Ascending aorta (tissue), 2 donors: ENCODE data around the gene CAP2. TPM values are rescaled to one million over a fixed set of nuclear protein-coding genes. Genes with fewer than 3 reads are reported as not detected.

Experiments used
- DNase-seq, 2 donors: peaks; one replicate each; pipeline ENCODE4 v3.0.0-alpha.2; 2019; ENCODE audit warnings: low spot score in 2 of 2
- H3K27ac ChIP-seq, 2 donors: fragments of 200-600 bp; sonication (generic); one replicate each; pipeline ENCODE4 v1.5.1; 2016 to 2017; ENCODE audit warnings: mild to moderate bottlenecking in 1 of 2
- H3K27me3 ChIP-seq: fragments of 200-600 bp; sonication (generic); one replicate; pipeline ENCODE4 v1.5.1; 2017
- H3K36me3 ChIP-seq, 2 donors: fragments of 200-600 bp; sonication (generic); one replicate each; pipeline ENCODE4 v1.5.1; 2016
- H3K4me1 ChIP-seq, 2 donors: fragments of 200-600 bp; sonication (generic); one replicate each; pipeline ENCODE4 v1.5.1; 2016 to 2017; ENCODE audit warnings: mild to moderate bottlenecking in 1 of 2
- H3K4me3 ChIP-seq, 2 donors: fragments of 200-600 bp; sonication (generic); one replicate each; pipeline ENCODE4 v1.5.1; 2016 to 2017; ENCODE audit warnings: mild to moderate bottlenecking in 1 of 2
- H3K9me3 ChIP-seq, 2 donors: fragments of 200-600 bp; sonication (generic); one replicate each; pipeline ENCODE4 v1.5.1; 2016
- CTCF ChIP-seq, 3 experiments: fragments of 200-600 bp in 2 of 3; fragments of 450-650 bp in 1 of 3; sonication (generic) in 2 of 3; IDR thresholded peaks; one replicate each; pipeline ENCODE4 v1.5.1; 2016 to 2019; ENCODE audit warnings: antibody characterized with exemption in 3 of 3, mild to moderate bottlenecking in 1 of 3, moderate library complexity in 1 of 3
- intact Hi-C: fragments of 100-400 bp; cut with DNase I; formaldehyde crosslinking; loops from one replicate; pipeline ENCODE4 v1.15.1; 2023
- total RNA-seq: library from RNA; depleted of rRNA; stranded (reverse); fragments of >200 nt; gene quantifications from one replicate; pipeline ENCODE4 v1.1.0, GENCODE V29; 2016

Gene CAP2
- total RNA-seq, 1 donor from 2014 or later, result 7.1 TPM

- Histone ChIP-seq H3K4me3 (no peak overlapping the region), H3K4me1 (no peaks in the 10 kb centered on the region), H3K27ac (no peak overlapping the region), H3K27me3 (no peaks in the 10 kb centered on the region), H3K9me3 (no peaks in the 10 kb centered on the region), H3K36me3 (peaks cover 0 to 3% of the 10 kb centered on the region in 2 donors)
- TF ChIP-seq CTCF (IDR thresholded peaks at IDR 0.05), result no peak
- DNase-seq, result no peak
- intact Hi-C loops, result no loop called here
Measured at GRCh38 chr6:17506531-17506930, 113.1 kb downstream of the CAP2 start.

GRCh38 chr6:17506962-17507361, 113.6 kb downstream of the CAP2 start:
- H3K4me3 ChIP-seq, result no peak overlapping the region
- no peak for DNase-seq
- TF ChIP-seq CTCF (IDR thresholded peaks at IDR 0.05), result no peak
- intact Hi-C loops, result no loop called here
- H3K27me3 ChIP-seq, result no peaks in the 10 kb centered on the region
- H3K27ac ChIP-seq, result no peak overlapping the region
- no peaks in the 10 kb centered on the region for H3K9me3 ChIP-seq
- no peaks in the 10 kb centered on the region for H3K4me1 ChIP-seq
- peaks cover 0 to 3% of the 10 kb centered on the region in 2 donors for H3K36me3 ChIP-seq

GRCh38 chr6:17511084-17511483, 117.7 kb downstream of the CAP2 start:
- intact Hi-C loops, result no loop called here
- H3K36me3 ChIP-seq, result peaks cover 12 to 15% of the 10 kb centered on the region in 2 donors
- H3K9me3 ChIP-seq, result no peaks in the 10 kb centered on the region
- no peak overlapping the region for H3K27ac ChIP-seq
- no peak for TF ChIP-seq CTCF (IDR thresholded peaks at IDR 0.05)
- H3K4me1 ChIP-seq, result no peaks in the 10 kb centered on the region
- H3K27me3 ChIP-seq, result no peaks in the 10 kb centered on the region
- H3K4me3 ChIP-seq, result no peak overlapping the region
- no peak for DNase-seq

DNA sequence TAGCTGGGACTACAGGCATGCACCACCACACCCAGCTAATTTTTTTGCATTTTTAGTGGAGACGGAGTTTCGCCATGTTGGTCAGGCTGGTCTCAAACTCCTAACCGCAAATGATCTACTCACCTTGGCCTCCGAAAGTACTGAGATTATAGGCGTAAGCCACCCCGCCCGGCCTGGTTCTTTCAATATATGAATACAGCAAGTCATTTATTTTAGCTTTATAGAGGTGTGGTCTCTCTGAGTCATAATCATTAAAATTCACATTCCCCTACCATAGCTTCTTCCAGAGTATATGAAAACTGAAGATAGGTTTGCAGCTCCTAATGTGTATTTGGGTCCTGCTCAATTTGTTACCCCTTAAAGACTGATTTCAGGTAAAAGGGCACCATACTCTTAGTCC, 118.2 kb downstream of the CAP2 start:
- no peak overlapping the region for H3K4me3 ChIP-seq
- no peaks in the 10 kb centered on the region for H3K9me3 ChIP-seq
- no peak overlapping the region for H3K27ac ChIP-seq
- no peak for DNase-seq
- H3K4me1 ChIP-seq, result no peaks in the 10 kb centered on the region
- TF ChIP-seq CTCF (IDR thresholded peaks at IDR 0.05), result no peak
- intact Hi-C loops, result no loop called here
- H3K27me3 ChIP-seq, result no peaks in the 10 kb centered on the region
- H3K36me3 ChIP-seq, result peaks cover 12 to 15% of the 10 kb centered on the region in 2 donors

GRCh38 chr6:17519120-17519519, 125.7 kb downstream of the CAP2 start:
- no peak for TF ChIP-seq CTCF (IDR thresholded peaks at IDR 0.05)
- Histone ChIP-seq H3K4me1 (no peaks in the 10 kb centered on the region), H3K27me3 (no peaks in the 10 kb centered on the region), H3K9me3 (no peaks in the 10 kb centered on the region), H3K4me3 (no peak overlapping the region), H3K27ac (no peak overlapping the region), H3K36me3 (peaks cover 6% of the 10 kb centered on the region in 2 donors)
- intact Hi-C loops, result no loop called here
- no peak for DNase-seq

DNA sequence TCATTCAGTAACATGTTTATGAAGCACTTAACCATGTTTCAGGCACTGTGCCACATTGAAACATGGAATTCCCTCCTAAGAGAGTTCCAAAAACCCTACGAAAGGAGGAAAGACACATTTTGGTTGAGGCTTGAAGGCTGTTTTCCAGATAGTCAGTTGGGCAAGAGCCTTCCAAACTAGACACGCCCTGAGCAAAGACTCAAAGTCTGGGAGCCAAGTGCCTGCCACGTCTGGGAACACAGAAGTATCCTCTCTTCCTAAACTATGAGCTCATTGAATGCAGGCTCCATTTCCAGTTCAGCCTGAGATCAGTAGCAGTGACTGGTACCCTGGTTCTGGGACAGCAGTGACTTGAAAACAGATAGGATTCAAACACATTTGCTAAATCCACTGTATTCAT, 132.2 kb downstream of the CAP2 start:
- Histone ChIP-seq H3K4me3 (no peak overlapping the region), H3K27ac (no peak overlapping the region), H3K9me3 (no peaks in the 10 kb centered on the region), H3K36me3 (no peaks in the 10 kb centered on the region), H3K4me1 (no peaks in the 10 kb centered on the region), H3K27me3 (no peaks in the 10 kb centered on the region)
- TF ChIP-seq CTCF (IDR thresholded peaks at IDR 0.05), result no peak
- DNase-seq, result no peak
- intact Hi-C loops, result no loop called here
